GM19240 (cell line): ENCODE results near the gene MMAB.

Experiments
- DNase-seq: peaks from one replicate; pipeline ENCODE4 v3.0.0; 2011; ENCODE audit warnings: low spot score; ENCODE audit not compliant: insufficient read length

The MMAB gene

DNA sequence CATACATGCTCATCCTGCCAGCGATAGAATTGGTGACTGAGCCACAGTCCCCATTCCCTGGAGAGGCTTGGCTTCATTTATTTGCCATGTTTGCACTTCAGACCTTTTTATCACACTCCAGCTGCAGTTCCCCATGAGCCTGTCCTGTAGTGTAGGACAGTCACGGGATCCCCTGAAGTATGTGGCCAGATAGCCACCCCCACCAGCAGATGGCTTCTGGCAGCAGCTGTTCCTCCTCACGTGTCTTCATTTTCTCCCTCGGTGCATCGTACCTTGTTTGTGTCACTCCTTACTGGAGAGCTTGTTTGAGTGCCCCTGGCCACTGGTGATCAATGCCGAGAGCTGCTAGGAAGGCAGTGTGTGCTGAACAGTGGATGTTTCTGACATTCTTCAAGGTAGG is 55.7 kb downstream of the MMAB start:
- DNase-seq: no peak

DNA sequence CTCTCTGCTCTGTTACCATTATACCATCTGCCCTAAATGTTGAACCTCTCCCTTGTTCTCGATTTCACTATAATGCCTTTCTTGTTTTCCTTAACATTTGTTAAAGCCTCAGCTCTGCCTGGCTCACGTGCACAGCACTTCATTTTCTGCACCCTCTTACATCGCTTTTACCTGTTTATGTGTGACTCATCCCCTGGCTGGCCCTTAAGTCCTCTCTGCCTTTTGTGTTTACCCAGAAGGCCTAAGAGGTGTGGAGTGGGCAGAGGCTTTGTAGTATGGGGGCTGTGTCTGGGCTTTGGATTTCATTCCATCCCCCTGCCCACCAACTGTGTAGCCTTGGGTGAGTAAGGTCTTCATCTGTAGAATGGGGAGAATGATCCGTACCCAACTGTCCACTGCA is 59.3 kb downstream of the MMAB start:
- DNase-seq: no peak

DNA sequence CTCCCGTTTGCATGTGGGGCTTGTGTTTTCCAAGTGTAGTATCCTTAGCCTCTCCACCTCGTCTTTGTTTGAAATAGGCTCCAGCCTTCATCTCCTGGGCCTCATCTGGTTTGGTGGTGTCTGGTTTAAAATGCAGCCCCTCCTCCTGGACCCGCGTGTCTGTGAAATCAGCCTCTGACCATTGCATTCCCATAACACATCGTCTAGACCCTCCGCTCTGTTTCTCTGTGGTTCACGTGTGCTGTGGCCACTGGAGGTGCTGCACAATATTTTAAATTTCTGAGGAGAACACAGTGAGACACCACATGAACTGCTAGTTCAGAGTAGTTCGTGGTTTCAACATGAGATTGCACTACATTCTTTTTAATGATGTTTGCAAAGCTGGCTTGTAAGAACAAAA is 60.3 kb downstream of the MMAB start:
- no peak for DNase-seq

DNA sequence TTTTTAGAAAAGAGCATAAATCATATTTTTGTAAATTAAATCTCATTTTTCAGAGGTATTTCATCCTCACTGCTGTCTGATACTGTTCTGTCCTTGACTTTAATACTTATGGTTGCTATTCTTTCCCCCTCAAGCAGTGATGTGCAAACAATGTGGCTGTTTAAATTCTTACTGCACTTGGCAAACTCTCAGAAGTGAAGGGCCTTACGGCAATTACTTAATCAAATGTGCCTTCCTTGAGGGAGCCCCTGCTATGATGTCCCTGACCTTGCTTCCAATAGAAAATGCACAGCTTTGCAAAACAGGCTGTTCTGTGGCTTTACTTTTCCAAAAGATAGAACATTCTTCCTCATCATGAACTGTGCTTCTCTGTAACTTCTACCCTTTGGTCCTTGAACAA is 60.7 kb downstream of the MMAB start:
- no peak for DNase-seq

DNA sequence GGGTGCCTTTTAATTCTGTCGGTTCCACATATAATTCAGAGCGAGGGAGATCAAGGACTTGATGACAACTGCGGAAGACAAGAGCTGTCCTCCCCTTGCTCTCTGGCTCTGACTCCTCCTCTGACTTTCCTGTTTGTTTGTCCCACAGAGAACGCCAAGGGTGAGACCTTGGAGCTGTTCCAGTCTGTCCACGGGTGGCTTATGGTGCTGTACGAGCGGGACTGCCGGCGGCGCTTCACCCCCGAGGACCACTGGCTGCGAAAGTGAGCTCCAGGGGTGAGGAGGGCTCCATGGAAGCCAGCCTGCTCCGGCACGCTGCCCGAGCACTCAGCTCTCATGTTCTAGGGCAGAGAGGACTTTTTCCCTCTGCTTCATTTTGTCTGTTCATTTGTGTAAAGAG is 63.1 kb downstream of the MMAB start:
- DNase-seq: no peak

DNA sequence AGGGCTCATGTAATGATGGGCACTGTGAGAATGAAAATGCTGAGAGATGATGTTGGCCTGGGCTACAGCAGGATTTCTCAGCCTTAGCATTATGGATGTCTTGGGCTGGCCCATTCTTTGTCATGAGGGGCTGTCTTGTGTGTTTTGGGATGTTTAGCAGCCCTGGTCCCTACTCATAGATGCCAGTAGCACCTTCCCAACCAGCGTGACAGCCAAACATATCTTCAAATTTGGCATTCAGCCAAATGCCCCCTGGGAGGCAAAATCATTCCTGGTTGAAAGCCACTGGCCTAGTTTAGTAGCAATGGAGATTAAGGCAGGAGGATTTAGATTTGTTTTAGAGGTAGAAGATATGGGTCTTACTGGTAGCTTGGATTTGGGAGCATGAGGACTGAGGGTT is 69.2 kb downstream of the MMAB start:
- no peak for DNase-seq
